Osteocyte (in vitro differentiated cells): ENCODE measurements around the gene MPST. TPM values are rescaled to one million over a fixed set of nuclear protein-coding genes. Genes with fewer than 3 reads are reported as not detected.

Source experiments
- DNase-seq: peaks from one replicate; pipeline ENCODE4 v3.0.0; 2021; ENCODE audit warnings: mixed read lengths; ENCODE audit not compliant: unreplicated experiment; ENCODE audit errors: extremely low spot score
- H3K27ac Mint-ChIP-seq: one replicate; pipeline ENCODE4 v1.8.0; 2021; ENCODE audit warnings: mild to moderate bottlenecking, mixed read lengths; ENCODE audit not compliant: unreplicated experiment
- H3K27me3 Mint-ChIP-seq: one replicate; pipeline ENCODE4 v1.8.0; 2021; ENCODE audit warnings: mixed read lengths; ENCODE audit not compliant: unreplicated experiment
- H3K36me3 Mint-ChIP-seq: one replicate; pipeline ENCODE4 v1.8.0; 2021; ENCODE audit warnings: mixed read lengths; ENCODE audit not compliant: unreplicated experiment
- H3K4me1 Mint-ChIP-seq: one replicate; pipeline ENCODE4 v1.8.0; 2021; ENCODE audit warnings: mixed read lengths; ENCODE audit not compliant: unreplicated experiment
- H3K4me3 Mint-ChIP-seq: one replicate; pipeline ENCODE4 v1.8.0; 2021; ENCODE audit warnings: mild to moderate bottlenecking, moderate library complexity, mixed read lengths; ENCODE audit not compliant: unreplicated experiment
- H3K9me3 Mint-ChIP-seq: one replicate; pipeline ENCODE4 v1.8.0; 2021; ENCODE audit warnings: mixed read lengths; ENCODE audit not compliant: unreplicated experiment
- CTCF ChIP-seq: fragments of 200-600 bp; sonication (generic); IDR thresholded peaks from 2 replicates; pipeline ENCODE4 v1.5.0; 2021; ENCODE audit warnings: antibody characterized with exemption, mild to moderate bottlenecking, moderate library complexity
- total RNA-seq: library from RNA; stranded (reverse); gene quantifications from 2 replicates; pipeline ENCODE4 v1.2.1, GENCODE V29; 2021

Gene MPST
- total RNA-seq, 1 donor from 2014 or later, result 65.1 TPM

- Mint-ChIP-seq H3K27ac (no peak overlapping the region), H3K4me3 (no peak overlapping the region), H3K9me3 (no peaks in the 10 kb centered on the region), H3K4me1 (no peaks in the 10 kb centered on the region), H3K27me3 (peaks cover 18% of the 10 kb centered on the region), H3K36me3 (peaks cover 2% of the 10 kb centered on the region)
- no peak for TF ChIP-seq CTCF
- DNase-seq, result no peak
Measured at GRCh38 chr22:37032535-37033460, 13.3 kb downstream of the MPST start.

- Mint-ChIP-seq H3K36me3 (peaks cover 2% of the 10 kb centered on the region), H3K27me3 (peaks cover 18% of the 10 kb centered on the region), H3K4me1 (no peaks in the 10 kb centered on the region), H3K4me3 (no peak overlapping the region), H3K27ac (no peak overlapping the region), H3K9me3 (no peaks in the 10 kb centered on the region)
- TF ChIP-seq CTCF, result no peak
- DNase-seq, result no peak
Measured at GRCh38 chr22:37033605-37034430, 14.3 kb downstream of the MPST start.

GRCh38 chr22:37036655-37037377 is 17.3 kb downstream of the MPST start:
- no peak for TF ChIP-seq CTCF
- H3K27ac Mint-ChIP-seq, result no peak overlapping the region
- no peak for DNase-seq
- no peaks in the 10 kb centered on the region for H3K36me3 Mint-ChIP-seq
- no peaks in the 10 kb centered on the region for H3K9me3 Mint-ChIP-seq
- H3K27me3 Mint-ChIP-seq, result peaks cover 18% of the 10 kb centered on the region
- no peak overlapping the region for H3K4me3 Mint-ChIP-seq
- peaks cover 8% of the 10 kb centered on the region for H3K4me1 Mint-ChIP-seq

- no peaks in the 10 kb centered on the region for H3K36me3 Mint-ChIP-seq
- peaks cover 8% of the 10 kb centered on the region for H3K4me1 Mint-ChIP-seq
- DNase-seq, result no peak
- no peaks in the 10 kb centered on the region for H3K9me3 Mint-ChIP-seq
- no peak overlapping the region for H3K27ac Mint-ChIP-seq
- H3K4me3 Mint-ChIP-seq, result no peak overlapping the region
- no peak for TF ChIP-seq CTCF
- H3K27me3 Mint-ChIP-seq, result peaks cover 18% of the 10 kb centered on the region
Measured at GRCh38 chr22:37037669-37038068, 18.1 kb downstream of the MPST start.
